Measurements from ENCODE around the gene ITIH2.
"Not testable (repeated sequence)": the region's sequence is repeated elsewhere in the genome, so short reads cannot be mapped to it uniquely, and the experiment has no call there.

ITIH2 gene, protein sequence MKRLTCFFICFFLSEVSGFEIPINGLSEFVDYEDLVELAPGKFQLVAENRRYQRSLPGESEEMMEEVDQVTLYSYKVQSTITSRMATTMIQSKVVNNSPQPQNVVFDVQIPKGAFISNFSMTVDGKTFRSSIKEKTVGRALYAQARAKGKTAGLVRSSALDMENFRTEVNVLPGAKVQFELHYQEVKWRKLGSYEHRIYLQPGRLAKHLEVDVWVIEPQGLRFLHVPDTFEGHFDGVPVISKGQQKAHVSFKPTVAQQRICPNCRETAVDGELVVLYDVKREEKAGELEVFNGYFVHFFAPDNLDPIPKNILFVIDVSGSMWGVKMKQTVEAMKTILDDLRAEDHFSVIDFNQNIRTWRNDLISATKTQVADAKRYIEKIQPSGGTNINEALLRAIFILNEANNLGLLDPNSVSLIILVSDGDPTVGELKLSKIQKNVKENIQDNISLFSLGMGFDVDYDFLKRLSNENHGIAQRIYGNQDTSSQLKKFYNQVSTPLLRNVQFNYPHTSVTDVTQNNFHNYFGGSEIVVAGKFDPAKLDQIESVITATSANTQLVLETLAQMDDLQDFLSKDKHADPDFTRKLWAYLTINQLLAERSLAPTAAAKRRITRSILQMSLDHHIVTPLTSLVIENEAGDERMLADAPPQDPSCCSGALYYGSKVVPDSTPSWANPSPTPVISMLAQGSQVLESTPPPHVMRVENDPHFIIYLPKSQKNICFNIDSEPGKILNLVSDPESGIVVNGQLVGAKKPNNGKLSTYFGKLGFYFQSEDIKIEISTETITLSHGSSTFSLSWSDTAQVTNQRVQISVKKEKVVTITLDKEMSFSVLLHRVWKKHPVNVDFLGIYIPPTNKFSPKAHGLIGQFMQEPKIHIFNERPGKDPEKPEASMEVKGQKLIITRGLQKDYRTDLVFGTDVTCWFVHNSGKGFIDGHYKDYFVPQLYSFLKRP

DNA sequence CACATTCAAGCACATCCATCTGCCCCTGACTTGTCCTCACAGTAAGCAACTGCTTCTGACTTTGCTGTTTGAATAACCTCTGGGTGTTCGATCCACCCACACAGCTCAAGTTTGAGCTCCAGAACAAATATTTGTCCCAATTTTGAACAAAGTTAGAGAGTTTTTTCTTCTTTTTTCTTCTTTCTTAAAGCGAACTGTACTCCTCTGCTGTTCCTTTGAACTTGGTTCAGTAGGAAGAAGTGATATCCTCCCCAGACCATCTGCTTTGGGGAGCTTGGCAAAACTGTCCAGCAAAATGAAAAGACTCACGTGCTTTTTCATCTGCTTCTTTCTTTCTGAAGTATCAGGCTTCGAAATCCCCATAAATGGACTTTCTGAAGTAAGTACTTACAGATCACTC lies at the start of gene ITIH2:
Gene ITIH2, plus strand, starts transcription at position 177 of the 400 bp plus-strand sequence. Its CDS starts 119 bp downstream, at position 296.
- H3K27ac ChIP-seq (ENCODE audit: low read length): no peak within 1 kb of the TSS
- H3K9me3 ChIP-seq (ENCODE audit: insufficient read depth, low read length): no peaks in the 10 kb centered on the region
- no peaks in the 10 kb centered on the region for H3K79me2 ChIP-seq (ENCODE audit: low read length)
- H3K36me3 ChIP-seq (replicated peaks; ENCODE audit: low read depth, low read length): no peaks in the 10 kb centered on the region
- H3K4me2 ChIP-seq (ENCODE audit: low read length): no peak within 1 kb of the TSS
- H3K4me3 ChIP-seq (ENCODE audit: low read length): no peak within 1 kb of the TSS
- H3K4me1 ChIP-seq (ENCODE audit: low read length): no peaks in the 10 kb centered on the region
- TF ChIP-seq EZH2phosphoT487 (IDR thresholded peaks at IDR 0.05; ENCODE audit: low read depth): no peak
- TF ChIP-seq, protein P1, sequence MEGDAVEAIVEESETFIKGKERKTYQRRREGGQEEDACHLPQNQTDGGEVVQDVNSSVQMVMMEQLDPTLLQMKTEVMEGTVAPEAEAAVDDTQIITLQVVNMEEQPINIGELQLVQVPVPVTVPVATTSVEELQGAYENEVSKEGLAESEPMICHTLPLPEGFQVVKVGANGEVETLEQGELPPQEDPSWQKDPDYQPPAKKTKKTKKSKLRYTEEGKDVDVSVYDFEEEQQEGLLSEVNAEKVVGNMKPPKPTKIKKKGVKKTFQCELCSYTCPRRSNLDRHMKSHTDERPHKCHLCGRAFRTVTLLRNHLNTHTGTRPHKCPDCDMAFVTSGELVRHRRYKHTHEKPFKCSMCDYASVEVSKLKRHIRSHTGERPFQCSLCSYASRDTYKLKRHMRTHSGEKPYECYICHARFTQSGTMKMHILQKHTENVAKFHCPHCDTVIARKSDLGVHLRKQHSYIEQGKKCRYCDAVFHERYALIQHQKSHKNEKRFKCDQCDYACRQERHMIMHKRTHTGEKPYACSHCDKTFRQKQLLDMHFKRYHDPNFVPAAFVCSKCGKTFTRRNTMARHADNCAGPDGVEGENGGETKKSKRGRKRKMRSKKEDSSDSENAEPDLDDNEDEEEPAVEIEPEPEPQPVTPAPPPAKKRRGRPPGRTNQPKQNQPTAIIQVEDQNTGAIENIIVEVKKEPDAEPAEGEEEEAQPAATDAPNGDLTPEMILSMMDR (IDR thresholded peaks at IDR 0.05; ENCODE audit: low read depth, low read length): no peak
- H4K20me1 ChIP-seq (ENCODE audit: insufficient read depth, low read length): no peaks in the 10 kb centered on the region
- H2AFZ ChIP-seq (ENCODE audit: low read depth, low read length): no peak within 1 kb of the TSS
- no peak within 1 kb of the TSS for H3K9ac ChIP-seq (ENCODE audit: low read length)
- peaks cover 31% of the 10 kb centered on the region for H3K27me3 ChIP-seq (ENCODE audit: low read depth, low read length)

DNA sequence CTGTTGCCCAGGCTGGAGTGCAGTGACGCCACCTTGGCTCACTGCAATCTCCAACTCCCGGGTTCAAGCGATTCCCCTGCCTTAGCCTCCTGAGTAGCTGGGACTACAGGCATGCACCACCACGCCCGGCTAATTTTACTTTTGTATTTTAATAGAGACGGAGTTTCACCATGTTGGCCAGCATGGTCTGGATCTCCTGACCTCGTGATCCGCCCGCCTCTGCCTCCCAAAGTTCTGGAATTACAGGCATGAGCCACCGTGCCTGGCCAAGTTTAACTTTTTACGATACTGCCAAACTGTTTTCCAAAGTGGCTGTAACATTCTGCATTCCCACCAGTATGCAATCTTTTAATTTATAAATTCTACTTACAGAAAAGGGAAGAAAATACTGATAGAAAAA lies 46.0 kb upstream of the ITIH2 start:
- H3K9ac ChIP-seq (ENCODE audit: low read length); H3K27ac ChIP-seq (ENCODE audit: low read length); H3K4me1 ChIP-seq (ENCODE audit: low read length); H3K79me2 ChIP-seq (ENCODE audit: low read length); H3K9me3 ChIP-seq (ENCODE audit: insufficient read depth, low read length); H3K4me3 ChIP-seq (ENCODE audit: low read length); H3K4me2 ChIP-seq (ENCODE audit: low read length); H3K36me3 ChIP-seq (replicated peaks; ENCODE audit: low read depth, low read length); H2AFZ ChIP-seq (ENCODE audit: low read depth, low read length); H4K20me1 ChIP-seq (ENCODE audit: insufficient read depth, low read length); H3K27me3 ChIP-seq (ENCODE audit: low read depth, low read length): not testable (repeated sequence)

DNA sequence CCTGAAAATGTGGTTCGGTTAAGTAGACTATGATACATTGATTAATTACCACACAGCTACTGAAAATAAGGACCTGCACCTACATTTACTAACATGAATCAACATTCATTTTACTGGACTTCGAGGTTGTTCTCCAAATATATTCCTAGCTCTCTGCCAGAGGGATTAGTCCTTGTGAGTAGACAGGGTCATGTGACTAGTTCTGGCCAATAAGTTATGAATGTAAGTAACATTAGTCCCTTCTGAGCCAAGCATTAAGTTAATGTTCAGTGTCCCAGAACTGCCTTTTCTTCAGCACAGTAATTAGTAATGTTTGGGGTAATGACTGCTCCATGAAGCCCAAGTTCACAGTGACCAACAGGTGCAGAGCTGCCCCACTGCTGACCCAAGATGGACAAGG lies 45.6 kb upstream of the ITIH2 start:
- Histone ChIP-seq H2AFZ (ENCODE audit: low read depth, low read length) (no peak overlapping the region), H3K27me3 (ENCODE audit: low read depth, low read length) (no peaks in the 10 kb centered on the region), H3K4me3 (ENCODE audit: low read length) (no peak overlapping the region), H3K79me2 (ENCODE audit: low read length) (no peaks in the 10 kb centered on the region), H3K36me3 (replicated peaks; ENCODE audit: low read depth, low read length) (no peaks in the 10 kb centered on the region), H3K9ac (ENCODE audit: low read length) (no peak overlapping the region), H3K9me3 (ENCODE audit: insufficient read depth, low read length) (no peaks in the 10 kb centered on the region), H4K20me1 (ENCODE audit: insufficient read depth, low read length) (no peaks in the 10 kb centered on the region), H3K4me2 (ENCODE audit: low read length) (no peak overlapping the region), H3K4me1 (ENCODE audit: low read length) (no peaks in the 10 kb centered on the region), H3K27ac (ENCODE audit: low read length) (no peak overlapping the region)
- TF ChIP-seq, protein P1 (IDR thresholded peaks at IDR 0.05; ENCODE audit: low read depth, low read length): no peak
- no peak for TF ChIP-seq EZH2phosphoT487 (IDR thresholded peaks at IDR 0.05; ENCODE audit: low read depth)

DNA sequence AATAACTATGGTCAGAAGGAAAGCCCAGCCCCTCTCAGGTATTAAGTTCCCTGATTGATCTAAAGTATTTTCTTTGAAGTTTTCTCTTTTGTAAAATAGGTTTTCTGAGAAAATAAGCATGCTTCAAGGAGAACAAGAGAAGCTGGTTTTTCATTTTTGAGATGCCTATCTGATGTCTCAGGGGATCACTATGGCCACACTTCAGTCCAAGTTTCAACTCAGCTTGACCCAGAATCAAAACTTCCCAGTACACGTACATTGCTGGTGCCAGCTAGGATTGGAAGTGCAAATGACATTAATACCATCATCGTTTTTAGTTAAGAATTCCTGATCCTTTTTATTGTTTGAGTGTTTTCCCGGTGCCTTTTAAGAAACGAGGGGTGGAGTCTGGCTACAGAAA lies 43.6 kb upstream of the ITIH2 start:
- Histone ChIP-seq H2AFZ (ENCODE audit: low read depth, low read length) (no peak overlapping the region), H3K27ac (ENCODE audit: low read length) (no peak overlapping the region), H3K9me3 (ENCODE audit: insufficient read depth, low read length) (no peaks in the 10 kb centered on the region), H3K4me3 (ENCODE audit: low read length) (no peak overlapping the region), H4K20me1 (ENCODE audit: insufficient read depth, low read length) (no peaks in the 10 kb centered on the region), H3K79me2 (ENCODE audit: low read length) (no peaks in the 10 kb centered on the region), H3K36me3 (replicated peaks; ENCODE audit: low read depth, low read length) (no peaks in the 10 kb centered on the region), H3K4me2 (ENCODE audit: low read length) (no peak overlapping the region), H3K27me3 (ENCODE audit: low read depth, low read length) (no peaks in the 10 kb centered on the region), H3K4me1 (ENCODE audit: low read length) (no peaks in the 10 kb centered on the region), H3K9ac (ENCODE audit: low read length) (no peak overlapping the region)
- TF ChIP-seq, protein P1 (IDR thresholded peaks at IDR 0.05; ENCODE audit: low read depth, low read length): no peak
- no peak for TF ChIP-seq EZH2phosphoT487 (IDR thresholded peaks at IDR 0.05; ENCODE audit: low read depth)
